ENCODE data around the gene KLHL3.
"Not testable (repeated sequence)": the region's sequence is repeated elsewhere in the genome, so short reads cannot be mapped to it uniquely, and the experiment has no call there.

Gene KLHL3

GRCh38 chr5:137647401-137647800 is 88.5 kb downstream of the KLHL3 start:
- POLR2A ChIA-PET, result no interaction called here
- CTCF ChIA-PET, result interaction anchor here (1.3 kb wide), 1 partner anchor 18 kb away, joined by 5 read pairs; no protein-coding TSS in a partner anchor
- TF ChIP-seq TARDBP (IDR thresholded peaks at IDR 0.05), result no peak
- TF ChIP-seq NFRKB (IDR thresholded peaks at IDR 0.05), result no peak
- TF ChIP-seq ARNT (IDR thresholded peaks at IDR 0.05), result no peak
- DNase-seq (ENCODE audit: extremely low spot score), result no peak

DNA sequence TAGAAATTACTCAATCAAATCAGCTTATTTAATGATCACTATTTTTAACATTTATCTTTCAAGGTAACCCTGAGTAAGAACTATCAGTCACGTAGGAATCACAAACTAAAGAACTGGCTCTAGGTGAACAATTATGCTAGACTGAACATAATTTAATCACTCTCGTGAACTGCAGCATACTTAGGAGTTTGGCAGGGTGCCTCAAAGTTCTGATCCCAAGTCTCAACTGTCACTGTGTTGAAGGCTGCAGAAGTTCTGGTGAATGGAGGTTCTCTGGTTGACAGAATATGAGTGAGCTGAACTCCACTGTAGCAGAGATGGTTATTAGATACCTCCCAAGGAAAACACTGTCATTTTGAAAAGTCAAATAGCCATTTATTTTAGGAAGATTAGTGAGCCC is 89.1 kb downstream of the KLHL3 start:
- POLR2A ChIA-PET, result no interaction called here
- TF ChIP-seq SUZ12 (IDR thresholded peaks at IDR 0.05) (no peak), ELF4 (IDR thresholded peaks at IDR 0.05) (no peak), FOXM1 (IDR thresholded peaks at IDR 0.05; ENCODE audit: borderline replicate concordance) (no peak), CTBP1 (IDR thresholded peaks at IDR 0.05; ENCODE audit: borderline replicate concordance) (no peak), BHLHE40 (IDR thresholded peaks at IDR 0.05; ENCODE audit: borderline replicate concordance) (no peak), FOXA1 (IDR thresholded peaks at IDR 0.05) (no peak), FOXK2 (IDR thresholded peaks at IDR 0.05) (no peak), L3MBTL2 (conservative IDR thresholded peaks at IDR 0.05) (no peak), LEF1 (IDR thresholded peaks at IDR 0.05; ENCODE audit: borderline replicate concordance) (no peak), NFRKB (IDR thresholded peaks at IDR 0.05) (no peak), HDGF (IDR thresholded peaks at IDR 0.05; ENCODE audit: borderline replicate concordance) (no peak), ZNF384 (IDR thresholded peaks at IDR 0.05) (no peak), TARDBP (IDR thresholded peaks at IDR 0.05) (no peak), SP1 (IDR thresholded peaks at IDR 0.05) (no peak), PKNOX1 (IDR thresholded peaks at IDR 0.05) (no peak), ARNT (IDR thresholded peaks at IDR 0.05) (no peak)
- DNase-seq (ENCODE audit: extremely low spot score), result no peak
- CTCF ChIA-PET, result interaction anchor here (1.3 kb wide), 1 partner anchor 17 kb away, joined by 3 read pairs; no protein-coding TSS in a partner anchor

DNA sequence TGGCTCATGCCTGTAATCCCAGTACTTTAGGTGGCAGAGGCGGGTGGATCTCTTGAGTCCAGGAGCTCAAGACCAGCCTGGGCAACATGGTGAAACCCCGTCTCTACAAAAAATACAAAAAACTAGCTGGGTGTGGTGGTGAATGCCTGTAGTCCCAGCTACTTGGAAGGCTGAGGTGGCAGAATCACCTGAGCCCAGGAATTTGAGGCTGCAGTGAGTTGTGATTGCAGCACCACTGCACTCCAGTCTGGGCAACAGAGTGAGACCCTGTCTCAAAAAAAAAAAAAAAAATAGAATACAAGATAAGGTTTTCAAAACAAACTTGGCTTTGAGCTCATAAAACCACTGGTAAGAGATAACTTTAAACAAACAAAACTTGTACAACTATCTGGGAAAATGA is 92.8 kb downstream of the KLHL3 start:
- POLR2A ChIA-PET; DNase-seq (ENCODE audit: extremely low spot score): not testable (repeated sequence)
- CTCF ChIA-PET, result interaction anchor here (0.6 kb wide), 2 partner anchors 43 to 291 kb away, joined by 3 to 5 read pairs; no protein-coding TSS in a partner anchor

DNA sequence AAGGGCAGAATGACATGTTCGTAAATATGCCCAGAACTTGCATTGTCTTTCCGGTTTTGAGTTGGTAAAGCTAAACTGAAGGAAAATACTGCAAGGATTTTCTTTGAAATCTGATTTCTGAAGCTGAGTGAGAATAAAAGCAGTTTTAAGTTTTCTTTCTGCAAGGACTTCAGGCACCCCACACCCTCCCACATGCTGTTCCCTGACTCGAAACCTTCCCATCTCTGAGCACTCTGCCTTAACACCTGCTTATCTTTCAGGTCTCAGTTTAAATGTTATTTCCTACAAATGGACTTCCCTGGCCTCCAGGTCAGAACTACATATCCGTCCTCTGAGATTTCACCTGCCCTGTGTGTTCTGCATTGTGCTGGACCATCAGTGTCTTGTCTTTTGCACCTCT is 93.8 kb downstream of the KLHL3 start:
- ChIA-PET CTCF (interaction anchor here (0.7 to 2.0 kb wide), 2 partner anchors 12 to 109 kb away, joined by 3 to 8 read pairs; no protein-coding TSS in a partner anchor), POLR2A (no interaction called here)
- no peak for DNase-seq (ENCODE audit: extremely low spot score)
- TF ChIP-seq ZNF384 (IDR thresholded peaks at IDR 0.05) (no peak), LEF1 (IDR thresholded peaks at IDR 0.05; ENCODE audit: borderline replicate concordance) (no peak), FOXK2 (IDR thresholded peaks at IDR 0.05) (no peak), NFRKB (IDR thresholded peaks at IDR 0.05) (no peak), SP1 (IDR thresholded peaks at IDR 0.05) (no peak), TARDBP (IDR thresholded peaks at IDR 0.05) (no peak), CTBP1 (IDR thresholded peaks at IDR 0.05; ENCODE audit: borderline replicate concordance) (no peak), FOXM1 (IDR thresholded peaks at IDR 0.05; ENCODE audit: borderline replicate concordance) (no peak), ELF4 (IDR thresholded peaks at IDR 0.05) (no peak), BHLHE40 (IDR thresholded peaks at IDR 0.05; ENCODE audit: borderline replicate concordance) (no peak), HDGF (IDR thresholded peaks at IDR 0.05; ENCODE audit: borderline replicate concordance) (no peak)

- DNase-seq (ENCODE audit: extremely low spot score), result no peak
- ChIA-PET CTCF (interaction anchor here (0.7 to 2.0 kb wide), 2 partner anchors 11 to 19 kb away, joined by 3 to 8 read pairs; no protein-coding TSS in a partner anchor), POLR2A (interaction anchor here (1.2 kb wide), 1 partner anchor 112 kb away, joined by 3 read pairs; no protein-coding TSS in a partner anchor)
- no peak for TF ChIP-seq ZNF384 (IDR thresholded peaks at IDR 0.05)
- TF ChIP-seq ELF4 (IDR thresholded peaks at IDR 0.05), result no peak
- no peak for TF ChIP-seq L3MBTL2 (conservative IDR thresholded peaks at IDR 0.05)
- TF ChIP-seq CTBP1 (IDR thresholded peaks at IDR 0.05; ENCODE audit: borderline replicate concordance), result no peak
- no peak for TF ChIP-seq TARDBP (IDR thresholded peaks at IDR 0.05)
- no peak for TF ChIP-seq NFRKB (IDR thresholded peaks at IDR 0.05)
- no peak for TF ChIP-seq PKNOX1 (IDR thresholded peaks at IDR 0.05)
- no peak for TF ChIP-seq LEF1 (IDR thresholded peaks at IDR 0.05; ENCODE audit: borderline replicate concordance)
- no peak for TF ChIP-seq SP1 (IDR thresholded peaks at IDR 0.05)
- no peak for TF ChIP-seq FOXM1 (IDR thresholded peaks at IDR 0.05; ENCODE audit: borderline replicate concordance)
- no peak for TF ChIP-seq BHLHE40 (IDR thresholded peaks at IDR 0.05; ENCODE audit: borderline replicate concordance)
- no peak for TF ChIP-seq HDGF (IDR thresholded peaks at IDR 0.05; ENCODE audit: borderline replicate concordance)
These were observed 94.7 kb downstream of the KLHL3 start for GRCh38 chr5:137641148-137641547.

DNA sequence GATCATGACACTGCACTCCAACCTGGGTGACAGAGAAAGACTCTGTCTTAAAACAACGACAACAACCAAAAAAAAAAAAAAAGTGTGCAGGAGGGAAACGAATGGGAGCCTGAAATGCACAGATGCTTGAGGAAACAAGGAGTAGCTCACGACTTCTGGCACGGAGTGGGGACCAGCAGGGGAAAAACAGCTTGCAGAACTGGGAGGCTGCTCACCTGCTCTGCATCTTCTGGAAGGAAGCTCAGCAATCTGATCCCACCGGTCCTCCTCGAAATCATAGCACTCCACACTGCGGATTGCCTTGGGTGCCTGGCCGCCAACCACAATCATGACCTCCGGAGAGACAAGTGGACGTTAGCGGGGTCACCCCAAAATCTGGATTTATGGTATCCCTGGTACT is 96.2 kb downstream of the KLHL3 start:
- TF ChIP-seq ZNF384 (IDR thresholded peaks at IDR 0.05), result no peak
- no peak for TF ChIP-seq SP1 (IDR thresholded peaks at IDR 0.05)
- no peak for TF ChIP-seq ELF4 (IDR thresholded peaks at IDR 0.05)
- no peak for TF ChIP-seq SUZ12 (IDR thresholded peaks at IDR 0.05)
- no peak for TF ChIP-seq FOXK2 (IDR thresholded peaks at IDR 0.05)
- TF ChIP-seq BHLHE40 (IDR thresholded peaks at IDR 0.05; ENCODE audit: borderline replicate concordance), result no peak
- TF ChIP-seq ARNT (IDR thresholded peaks at IDR 0.05), result no peak
- TF ChIP-seq FOXA1 (IDR thresholded peaks at IDR 0.05), result no peak
- no peak for TF ChIP-seq LEF1 (IDR thresholded peaks at IDR 0.05; ENCODE audit: borderline replicate concordance)
- no peak for TF ChIP-seq HDGF (IDR thresholded peaks at IDR 0.05; ENCODE audit: borderline replicate concordance)
- no peak for TF ChIP-seq FOXM1 (IDR thresholded peaks at IDR 0.05; ENCODE audit: borderline replicate concordance)
- no peak for TF ChIP-seq L3MBTL2 (conservative IDR thresholded peaks at IDR 0.05)
- no peak for TF ChIP-seq NFRKB (IDR thresholded peaks at IDR 0.05)
- TF ChIP-seq CTBP1 (IDR thresholded peaks at IDR 0.05; ENCODE audit: borderline replicate concordance), result no peak
- no peak for TF ChIP-seq PKNOX1 (IDR thresholded peaks at IDR 0.05)
- TF ChIP-seq TARDBP (IDR thresholded peaks at IDR 0.05), result no peak
- DNase-seq (ENCODE audit: extremely low spot score), result no peak
- CTCF ChIA-PET, result interaction anchor here (0.6 kb wide), 1 partner anchor 311 kb away, joined by 3 read pairs; no protein-coding TSS in a partner anchor
- POLR2A ChIA-PET, result interaction anchor here (1.2 kb wide), 1 partner anchor 114 kb away, joined by 3 read pairs; no protein-coding TSS in a partner anchor
